Hepatic stellate cell (primary cell): ENCODE data around the gene EXOC5.

ENCODE experiments used
- DNase-seq: peaks from one replicate; pipeline ENCODE4 v3.0.0; 2011; ENCODE audit warnings: low spot score

Gene EXOC5

GRCh38 chr14:57161583-57162234 is 107.0 kb downstream of the EXOC5 start:
- no peak for DNase-seq

- DNase-seq, result no peak
These were observed 108.4 kb downstream of the EXOC5 start for GRCh38 chr14:57160333-57160732.

- no peak for DNase-seq
These were observed 115.4 kb downstream of the EXOC5 start for GRCh38 chr14:57153286-57153685.
